SK-N-MC (cell line): ENCODE measurements around the gene OR2V2.
"Not testable (repeated sequence)": the region's sequence is repeated elsewhere in the genome, so short reads cannot be mapped to it uniquely, and the experiment has no call there.

Source experiments
- DNase-seq: peaks from one replicate; pipeline ENCODE4 v3.0.0-alpha.2; 2011; ENCODE audit warnings: low read depth, low spot score
- H3K27ac ChIP-seq: fragments of 200-600 bp; sonication (generic); 2 replicates; pipeline ENCODE4 v1.5.1; 2016; ENCODE audit warnings: mixed run types
- H3K36me3 ChIP-seq: fragments of 200-600 bp; sonication (generic); 2 replicates; pipeline ENCODE4 v1.6.1; 2017; ENCODE audit warnings: antibody characterized with exemption, low read length, mixed read lengths; ENCODE audit not compliant: insufficient read depth
- H3K4me3 ChIP-seq: fragments of 200-600 bp; sonication (generic); 2 replicates; pipeline ENCODE4 v1.5.1; 2016
- H3K9ac ChIP-seq: fragments of 200-600 bp; sonication (generic); 2 replicates; pipeline ENCODE4 v1.8.0; 2017; ENCODE audit warnings: mixed run types, mixed read lengths; ENCODE audit not compliant: insufficient read length
- H3K9me3 ChIP-seq: fragments of 200-600 bp; sonication (generic); 2 replicates; pipeline ENCODE4 v1.6.1; 2017; ENCODE audit warnings: low read depth, mild to moderate bottlenecking, antibody characterized with exemption, low read length, moderate library complexity, mixed read lengths
- EZH2 ChIP-seq: fragments of 200-600 bp; sonication (generic); IDR thresholded peaks from one replicate; pipeline ENCODE4 v1.6.1; 2017; ENCODE audit warnings: antibody characterized with exemption
- FOXP2 ChIP-seq: optimal IDR thresholded peaks from 2 replicates; pipeline ENCODE3; 2011; ENCODE audit warnings: mild to moderate bottlenecking, moderate library complexity; ENCODE audit not compliant: insufficient read depth; ENCODE audit errors: extremely low read length, control extremely low read depth
- POLR2AphosphoS5 ChIP-seq: IDR thresholded peaks from 2 replicates; pipeline ENCODE4 v1.6.1; 2012; ENCODE audit warnings: mild to moderate bottlenecking, low read depth, low read length, borderline replicate concordance

OR2V2 gene

DNA sequence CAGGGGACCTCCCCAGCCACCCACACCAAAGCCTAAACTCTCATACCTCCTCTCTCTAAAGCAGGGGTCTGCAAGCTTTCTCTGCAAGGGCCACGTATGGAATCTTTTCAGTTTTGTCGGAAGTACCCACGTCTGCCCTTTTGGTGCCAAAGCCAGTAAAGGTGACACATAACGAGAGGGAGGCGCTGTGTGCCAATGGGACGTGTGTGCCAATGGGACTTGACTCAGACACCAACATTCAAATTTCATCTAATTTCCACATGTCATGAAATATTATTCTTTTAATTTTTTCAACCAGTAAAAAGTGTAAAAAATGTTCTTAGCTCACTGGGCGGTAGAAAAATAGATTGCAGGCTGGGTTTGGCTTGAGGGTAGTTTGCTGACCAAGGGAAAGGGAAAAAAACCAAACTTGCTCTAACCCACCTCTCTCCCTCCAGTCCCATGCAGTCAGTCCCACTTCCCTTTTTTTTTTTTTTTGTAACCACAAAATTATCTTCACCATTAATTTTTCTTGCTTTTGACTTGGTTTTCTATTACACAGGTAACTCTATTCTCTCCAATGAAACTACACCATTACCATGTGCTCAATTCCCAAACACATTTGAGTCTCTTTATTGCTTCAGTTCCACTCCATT is 41.9 kb upstream of the OR2V2 start:
- Histone ChIP-seq H3K9ac (no peak overlapping the region), H3K4me3 (no peak overlapping the region), H3K27ac (no peak overlapping the region), H3K9me3 (no peaks in the 10 kb centered on the region), H3K36me3 (no peaks in the 10 kb centered on the region)
- TF ChIP-seq EZH2, result no peak
- no peak for TF ChIP-seq FOXP2
- TF ChIP-seq POLR2AphosphoS5, result no peak
- no peak for DNase-seq

DNA sequence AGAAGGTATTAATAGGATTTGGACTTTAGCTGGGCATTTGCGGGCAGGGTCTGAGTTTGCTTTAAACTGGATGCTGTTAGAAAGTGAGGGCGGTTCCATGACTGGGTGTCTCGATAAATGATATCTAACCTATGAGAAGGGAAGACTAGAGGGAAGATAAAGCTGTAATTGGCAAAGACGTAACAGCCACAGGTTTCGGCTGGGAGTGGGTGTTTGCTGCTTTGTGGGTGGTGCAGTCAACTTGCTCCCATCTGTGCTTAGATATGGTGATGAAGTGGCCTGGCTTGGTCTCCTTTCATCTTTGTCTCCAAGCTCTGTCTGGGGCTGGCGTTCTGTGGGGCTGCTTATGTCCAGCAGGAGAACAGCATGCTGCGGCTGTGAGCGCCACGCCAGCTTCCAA is 39.7 kb upstream of the OR2V2 start:
- Histone ChIP-seq H3K4me3 (no peak overlapping the region), H3K36me3 (no peaks in the 10 kb centered on the region), H3K9me3 (no peaks in the 10 kb centered on the region), H3K9ac (no peak overlapping the region), H3K27ac (no peak overlapping the region)
- TF ChIP-seq FOXP2 (no peak), POLR2AphosphoS5 (no peak), EZH2 (no peak)
- DNase-seq, result no peak

DNA sequence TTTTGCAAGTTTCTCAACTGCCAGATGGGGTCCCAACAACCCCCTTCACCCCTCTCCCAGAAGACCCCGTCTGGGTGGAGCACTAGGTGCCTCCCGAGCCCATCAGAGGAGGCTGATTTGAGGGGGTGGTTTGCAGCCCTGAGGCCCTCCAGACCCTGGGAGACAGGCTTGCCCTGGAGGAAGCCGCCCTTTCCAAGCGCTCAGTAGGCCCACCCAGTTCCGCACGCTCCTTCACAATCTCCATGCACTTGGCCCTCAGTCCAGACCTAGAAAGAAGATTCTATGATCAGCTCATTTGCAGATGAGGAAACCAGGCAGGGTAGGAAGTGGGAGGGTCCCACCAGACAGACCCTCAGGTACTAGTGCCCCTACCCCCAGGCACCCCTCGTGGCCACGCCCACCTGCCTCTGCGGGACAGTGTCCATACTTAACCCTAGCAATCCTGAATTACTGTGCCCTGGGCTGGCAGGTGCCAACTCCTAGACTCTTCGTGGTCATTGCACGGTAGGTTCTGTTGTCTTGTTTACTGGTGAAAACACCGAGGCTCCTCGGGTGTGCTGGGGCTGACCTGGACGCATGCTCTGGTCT is 38.7 kb upstream of the OR2V2 start:
- H3K27ac ChIP-seq, result no peak overlapping the region
- no peak overlapping the region for H3K9ac ChIP-seq
- TF ChIP-seq FOXP2, result no peak
- no peak for TF ChIP-seq POLR2AphosphoS5
- no peaks in the 10 kb centered on the region for H3K9me3 ChIP-seq
- no peak overlapping the region for H3K4me3 ChIP-seq
- DNase-seq, result no peak
- H3K36me3 ChIP-seq, result no peaks in the 10 kb centered on the region

DNA sequence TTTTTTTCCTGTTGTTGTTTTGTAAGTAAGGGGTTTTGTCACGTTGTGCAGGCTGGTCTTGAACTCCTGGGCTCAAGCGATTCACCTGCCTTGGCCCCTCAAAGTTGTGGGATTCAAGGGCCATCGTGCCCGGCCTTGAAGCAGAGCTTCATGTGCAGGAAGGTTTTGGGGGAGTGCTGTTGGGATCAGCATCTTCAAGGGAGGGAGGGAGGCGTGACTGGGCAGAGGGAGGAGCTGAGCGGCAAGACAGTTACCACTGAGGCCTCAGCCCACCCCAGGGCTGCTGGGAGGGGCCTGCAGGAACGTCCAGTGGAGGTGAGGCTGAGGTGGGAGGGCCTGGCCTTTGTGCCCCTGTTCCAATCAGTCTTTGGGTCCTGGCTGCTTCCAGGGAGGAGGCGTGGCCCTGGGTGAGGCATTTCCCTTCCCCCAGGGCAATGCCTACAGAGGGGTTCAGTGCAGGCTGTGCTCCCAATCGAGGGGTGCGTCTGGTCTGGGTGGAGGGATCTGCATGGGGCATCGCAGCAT is 37.8 kb upstream of the OR2V2 start:
- H3K9ac ChIP-seq, result no peak overlapping the region

DNA sequence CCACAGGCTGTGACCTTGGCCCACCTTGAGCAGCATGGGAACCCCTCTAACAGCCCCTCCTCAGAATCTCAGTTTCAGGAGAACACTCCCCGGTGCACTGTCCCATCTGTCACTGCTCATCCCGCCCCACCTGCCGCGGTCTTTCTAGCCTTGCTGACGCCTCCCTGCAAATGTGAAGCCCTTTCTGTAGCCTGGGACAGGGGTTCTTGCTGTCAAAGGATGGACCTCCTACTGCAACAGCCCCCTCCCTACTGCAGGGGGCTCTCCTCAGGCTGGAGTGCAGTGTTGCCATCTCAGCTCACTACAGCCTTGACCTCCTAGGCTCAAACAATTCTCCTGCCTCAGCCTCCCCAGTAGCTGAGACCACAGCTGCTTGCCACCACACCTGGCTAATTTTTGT is 36.4 kb upstream of the OR2V2 start:
- Histone ChIP-seq H3K9ac (no peak overlapping the region), H3K36me3 (no peaks in the 10 kb centered on the region), H3K9me3 (no peaks in the 10 kb centered on the region), H3K27ac (no peak overlapping the region), H3K4me3 (no peak overlapping the region)
- no peak for DNase-seq
- TF ChIP-seq EZH2 (no peak), FOXP2 (no peak), POLR2AphosphoS5 (no peak)

More for the DNA sequence above, 37.8 kb upstream of the OR2V2 start:
- Histone ChIP-seq H3K36me3 (no peaks in the 10 kb centered on the region), H3K27ac (no peak overlapping the region), H3K9me3 (no peaks in the 10 kb centered on the region), H3K4me3 (no peak overlapping the region)
- no peak for DNase-seq
- TF ChIP-seq POLR2AphosphoS5 (no peak), FOXP2 (no peak)

DNA sequence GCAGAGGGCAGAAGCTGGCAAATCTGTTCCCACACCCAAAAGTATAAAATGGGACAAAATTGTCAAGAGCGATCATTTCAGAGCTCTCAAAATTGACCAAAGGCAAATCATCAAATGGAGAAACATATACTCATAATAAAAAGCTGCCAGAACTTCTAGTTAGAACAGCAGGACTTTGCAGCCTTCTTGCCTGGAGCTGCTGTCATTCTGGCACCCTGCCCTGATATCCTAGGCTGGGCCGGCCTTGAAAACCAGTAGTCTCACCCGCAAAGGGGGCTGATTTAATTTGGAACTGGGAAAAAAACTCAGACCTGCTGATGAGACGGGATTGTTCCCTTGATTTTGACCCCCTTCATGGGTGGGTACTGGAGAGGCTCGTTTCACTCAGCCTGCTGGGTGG is 34.9 kb upstream of the OR2V2 start:
- no peak for DNase-seq
- Histone ChIP-seq H3K4me3 (no peak overlapping the region), H3K9ac (no peak overlapping the region), H3K9me3 (no peaks in the 10 kb centered on the region), H3K36me3 (no peaks in the 10 kb centered on the region), H3K27ac (no peak overlapping the region)
- TF ChIP-seq FOXP2 (no peak), POLR2AphosphoS5 (no peak), EZH2 (no peak)

DNA sequence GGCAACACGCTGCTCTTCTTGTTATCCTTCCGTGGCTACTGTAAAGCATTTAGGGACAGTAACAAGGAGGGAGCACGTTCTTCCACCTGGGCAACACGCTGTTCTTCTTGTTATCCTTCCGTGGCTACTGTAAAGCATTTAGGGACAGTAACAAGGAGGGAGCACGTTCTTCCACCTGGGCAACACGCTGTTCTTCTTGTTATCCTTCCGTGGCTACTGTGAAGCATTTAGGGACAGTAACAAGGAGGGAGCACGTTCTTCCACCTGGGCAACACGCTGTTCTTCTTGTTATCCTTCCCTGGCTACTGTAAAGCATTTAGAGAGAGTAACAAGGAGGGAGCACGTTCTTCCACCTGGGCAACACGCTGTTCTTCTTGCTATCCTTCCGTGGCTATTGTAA is 33.8 kb upstream of the OR2V2 start:
- not testable (repeated sequence) for DNase-seq, H3K4me3 ChIP-seq, H3K27ac ChIP-seq

DNA sequence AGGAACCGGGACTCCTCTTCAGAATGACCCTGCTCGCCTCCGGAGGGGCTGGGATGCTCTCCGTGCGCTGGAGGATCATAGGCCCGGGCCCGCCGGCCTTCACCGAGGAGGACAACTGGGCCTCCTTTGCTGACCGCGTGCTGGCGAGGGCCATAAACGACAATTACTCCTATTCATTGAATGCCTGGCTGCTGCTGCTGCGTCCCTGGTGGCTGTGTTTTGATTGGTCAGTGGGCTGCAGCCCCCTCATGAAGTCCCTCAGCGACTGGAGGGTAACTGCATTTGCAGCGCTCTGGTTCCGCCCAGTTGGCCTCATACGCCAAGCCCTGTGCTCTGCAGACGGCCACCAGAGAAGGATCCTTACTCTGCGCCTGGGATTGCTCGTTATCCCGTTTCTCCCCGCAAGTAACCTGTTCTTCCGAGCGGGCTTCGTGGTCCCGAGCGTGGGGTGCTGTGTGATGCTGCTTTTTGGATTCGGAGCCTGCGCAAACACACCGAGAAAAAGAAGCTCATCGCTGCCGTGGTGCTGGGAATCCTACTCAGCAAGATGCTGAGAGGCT is 33.0 kb upstream of the OR2V2 start:
- no peak overlapping the region for H3K4me3 ChIP-seq
- TF ChIP-seq EZH2, result no peak
- TF ChIP-seq FOXP2, result no peak
- TF ChIP-seq POLR2AphosphoS5, result no peak
- DNase-seq, result no peak
- no peak overlapping the region for H3K9ac ChIP-seq
- no peaks in the 10 kb centered on the region for H3K9me3 ChIP-seq
- no peaks in the 10 kb centered on the region for H3K36me3 ChIP-seq
- H3K27ac ChIP-seq, result no peak overlapping the region

More for the DNA sequence above, 33.8 kb upstream of the OR2V2 start:
- not testable (repeated sequence) for H3K9me3 ChIP-seq, H3K9ac ChIP-seq, H3K36me3 ChIP-seq
